ENCODE results near the gene EGFLAM.

The EGFLAM gene

GRCh38 chr5:38253759-38254158, 4.6 kb upstream of the EGFLAM start:
- H3K36me3 Mint-ChIP-seq (ENCODE audit: low read depth), result no peaks in the 10 kb centered on the region
- no peak overlapping the region for H3K4me3 Mint-ChIP-seq
- peaks cover 63% of the 10 kb centered on the region for H3K27me3 Mint-ChIP-seq
- H3K27ac Mint-ChIP-seq, result no peak overlapping the region
- H3K9me3 Mint-ChIP-seq, result peaks cover 14% of the 10 kb centered on the region
- H3K4me1 Mint-ChIP-seq (ENCODE audit: low read depth), result peaks cover under 1% of the 10 kb centered on the region

- Mint-ChIP-seq H3K9me3 (peaks cover 11% of the 10 kb centered on the region), H3K36me3 (ENCODE audit: low read depth) (no peaks in the 10 kb centered on the region), H3K27ac (no peak overlapping the region), H3K27me3 (peaks cover 82% of the 10 kb centered on the region), H3K4me1 (ENCODE audit: low read depth) (peaks cover 5% of the 10 kb centered on the region), H3K4me3 (no peak overlapping the region)
These were observed 884 bp upstream of the EGFLAM start for GRCh38 chr5:38257308-38258041.

- H3K27ac Mint-ChIP-seq, result no peak overlapping the region
- no peak overlapping the region for H3K4me3 Mint-ChIP-seq
- peaks cover 11% of the 10 kb centered on the region for H3K9me3 Mint-ChIP-seq
- peaks cover 80% of the 10 kb centered on the region for H3K27me3 Mint-ChIP-seq
- H3K4me1 Mint-ChIP-seq (ENCODE audit: low read depth), result peaks cover 5% of the 10 kb centered on the region
- no peaks in the 10 kb centered on the region for H3K36me3 Mint-ChIP-seq (ENCODE audit: low read depth)
These were observed 379 bp upstream of the EGFLAM start for GRCh38 chr5:38258042-38258318.

- H3K4me1 Mint-ChIP-seq (ENCODE audit: low read depth), result peaks cover 5% of the 10 kb centered on the region
- H3K9me3 Mint-ChIP-seq, result peaks cover 4% of the 10 kb centered on the region
- H3K27ac Mint-ChIP-seq, result no peak overlapping the region
- peaks cover 79% of the 10 kb centered on the region for H3K27me3 Mint-ChIP-seq
- no peaks in the 10 kb centered on the region for H3K36me3 Mint-ChIP-seq (ENCODE audit: low read depth)
- H3K4me3 Mint-ChIP-seq, result no peak overlapping the region
These were observed 876 bp downstream of the EGFLAM start for GRCh38 chr5:38259062-38259808.

GRCh38 chr5:38259809-38260160, 1.4 kb downstream of the EGFLAM start:
- Mint-ChIP-seq H3K4me1 (ENCODE audit: low read depth) (peaks cover 5% of the 10 kb centered on the region), H3K36me3 (ENCODE audit: low read depth) (no peaks in the 10 kb centered on the region), H3K4me3 (no peak overlapping the region), H3K9me3 (peaks cover 4% of the 10 kb centered on the region), H3K27ac (no peak overlapping the region), H3K27me3 (peaks cover 79% of the 10 kb centered on the region)

- Mint-ChIP-seq H3K36me3 (ENCODE audit: low read depth) (no peaks in the 10 kb centered on the region), H3K4me1 (ENCODE audit: low read depth) (peaks cover 3% of the 10 kb centered on the region), H3K9me3 (no peaks in the 10 kb centered on the region), H3K27me3 (peaks cover 66% of the 10 kb centered on the region), H3K4me3 (no peak overlapping the region), H3K27ac (no peak overlapping the region)
These were observed 5.6 kb downstream of the EGFLAM start for GRCh38 chr5:38263983-38264382.

- Mint-ChIP-seq H3K4me1 (ENCODE audit: low read depth) (no peaks in the 10 kb centered on the region), H3K9me3 (no peaks in the 10 kb centered on the region), H3K4me3 (no peak overlapping the region), H3K27ac (no peak overlapping the region), H3K36me3 (ENCODE audit: low read depth) (no peaks in the 10 kb centered on the region), H3K27me3 (peaks cover 52% of the 10 kb centered on the region)
These were observed 7.3 kb downstream of the EGFLAM start for GRCh38 chr5:38265546-38266179.

GRCh38 chr5:38267372-38267771, 9.0 kb downstream of the EGFLAM start:
- Mint-ChIP-seq H3K36me3 (ENCODE audit: low read depth) (no peaks in the 10 kb centered on the region), H3K27ac (no peak overlapping the region), H3K4me3 (no peak overlapping the region), H3K4me1 (ENCODE audit: low read depth) (no peaks in the 10 kb centered on the region), H3K27me3 (peaks cover 39% of the 10 kb centered on the region), H3K9me3 (peaks cover 11% of the 10 kb centered on the region)

GRCh38 chr5:38273626-38274025, 15.3 kb downstream of the EGFLAM start:
- Mint-ChIP-seq H3K27ac (no peak overlapping the region), H3K4me1 (ENCODE audit: low read depth) (no peaks in the 10 kb centered on the region), H3K9me3 (peaks cover 37% of the 10 kb centered on the region), H3K27me3 (no peaks in the 10 kb centered on the region), H3K4me3 (no peak overlapping the region), H3K36me3 (ENCODE audit: low read depth) (peaks cover 5% of the 10 kb centered on the region)

GRCh38 chr5:38274370-38274769, 16.0 kb downstream of the EGFLAM start:
- no peak overlapping the region for H3K4me3 Mint-ChIP-seq
- H3K36me3 Mint-ChIP-seq (ENCODE audit: low read depth), result peaks cover 5% of the 10 kb centered on the region
- no peaks in the 10 kb centered on the region for H3K4me1 Mint-ChIP-seq (ENCODE audit: low read depth)
- H3K27ac Mint-ChIP-seq, result no peak overlapping the region
- H3K27me3 Mint-ChIP-seq, result no peaks in the 10 kb centered on the region
- peaks cover 37% of the 10 kb centered on the region for H3K9me3 Mint-ChIP-seq

GRCh38 chr5:38284384-38284783, 26.0 kb downstream of the EGFLAM start:
- Mint-ChIP-seq H3K27me3 (no peaks in the 10 kb centered on the region), H3K9me3 (no peaks in the 10 kb centered on the region), H3K4me1 (ENCODE audit: low read depth) (no peaks in the 10 kb centered on the region), H3K4me3 (no peak overlapping the region), H3K27ac (no peak overlapping the region), H3K36me3 (ENCODE audit: low read depth) (no peaks in the 10 kb centered on the region)

- Mint-ChIP-seq H3K27me3 (no peaks in the 10 kb centered on the region), H3K4me1 (ENCODE audit: low read depth) (no peaks in the 10 kb centered on the region), H3K9me3 (no peaks in the 10 kb centered on the region), H3K4me3 (no peak overlapping the region), H3K36me3 (ENCODE audit: low read depth) (no peaks in the 10 kb centered on the region), H3K27ac (no peak overlapping the region)
These were observed 26.9 kb downstream of the EGFLAM start for GRCh38 chr5:38285226-38285625.

GRCh38 chr5:38286002-38286401, 27.6 kb downstream of the EGFLAM start:
- no peak overlapping the region for H3K4me3 Mint-ChIP-seq
- H3K27ac Mint-ChIP-seq, result no peak overlapping the region
- H3K9me3 Mint-ChIP-seq, result no peaks in the 10 kb centered on the region
- H3K4me1 Mint-ChIP-seq (ENCODE audit: low read depth), result no peaks in the 10 kb centered on the region
- no peaks in the 10 kb centered on the region for H3K36me3 Mint-ChIP-seq (ENCODE audit: low read depth)
- H3K27me3 Mint-ChIP-seq, result no peaks in the 10 kb centered on the region

- no peaks in the 10 kb centered on the region for H3K4me1 Mint-ChIP-seq (ENCODE audit: low read depth)
- no peaks in the 10 kb centered on the region for H3K27me3 Mint-ChIP-seq
- H3K4me3 Mint-ChIP-seq, result no peak overlapping the region
- no peak overlapping the region for H3K27ac Mint-ChIP-seq
- H3K9me3 Mint-ChIP-seq, result no peaks in the 10 kb centered on the region
- no peaks in the 10 kb centered on the region for H3K36me3 Mint-ChIP-seq (ENCODE audit: low read depth)
These were observed 28.8 kb downstream of the EGFLAM start for GRCh38 chr5:38287124-38287523.

GRCh38 chr5:38289457-38289856, 31.1 kb downstream of the EGFLAM start:
- no peak overlapping the region for H3K4me3 Mint-ChIP-seq
- no peak overlapping the region for H3K27ac Mint-ChIP-seq
- H3K36me3 Mint-ChIP-seq (ENCODE audit: low read depth), result no peaks in the 10 kb centered on the region
- H3K9me3 Mint-ChIP-seq, result no peaks in the 10 kb centered on the region
- H3K4me1 Mint-ChIP-seq (ENCODE audit: low read depth), result no peaks in the 10 kb centered on the region
- H3K27me3 Mint-ChIP-seq, result no peaks in the 10 kb centered on the region
